WTC11 (cell line): ENCODE measurements around the gene PPAN. TPM values are rescaled to one million over a fixed set of nuclear protein-coding genes. Genes with fewer than 3 reads are reported as not detected.

ENCODE experiments used
- ATAC-seq: fragments of 200-7000 bp; cut with Tn5 transposase; 2 replicates; pipeline ENCODE4 v1.10.0; 2021; ENCODE audit warnings: mild to moderate bottlenecking, moderate library complexity
- CTCF ChIA-PET: fragments of 300-600 bp; sonication (Branson Sonifier 250); formaldehyde crosslinking; loops from one replicate; lab custom pipeline; 2021; ENCODE audit warnings: antibody characterized with exemption; lab: Charles Lee
- POLR2A ChIA-PET: fragments of 350-600 bp; sonication (Branson Sonifier 250); formaldehyde crosslinking; loops from one replicate; lab custom pipeline; 2021; ENCODE audit warnings: antibody characterized with exemption; lab: Charles Lee
- DNase-seq: peaks from one replicate; pipeline ENCODE4 v3.0.0; 2021; ENCODE audit warnings: low spot score
- H3K27ac Mint-ChIP-seq: 2 replicates; pipeline ENCODE4 v1.8.0; 2021; ENCODE audit warnings: mixed read lengths
- H3K27me3 Mint-ChIP-seq: 2 replicates; pipeline ENCODE4 v1.8.0; 2021; ENCODE audit warnings: low read depth, mild to moderate bottlenecking, moderate library complexity, mixed read lengths
- H3K36me3 Mint-ChIP-seq: 2 replicates; pipeline ENCODE4 v1.8.0; 2021; ENCODE audit warnings: mixed read lengths
- H3K4me1 Mint-ChIP-seq: 2 replicates; pipeline ENCODE4 v1.8.0; 2022; ENCODE audit warnings: mixed read lengths
- H3K4me3 Mint-ChIP-seq: 2 replicates; pipeline ENCODE4 v1.8.0; 2021; ENCODE audit warnings: mild to moderate bottlenecking, moderate library complexity, mixed read lengths
- H3K9me3 Mint-ChIP-seq: 2 replicates; pipeline ENCODE4 v1.8.0; 2021; ENCODE audit warnings: mixed read lengths
- CREB1 ChIP-seq: sonication (generic); formaldehyde crosslinking; IDR thresholded peaks from 2 replicates; pipeline ENCODE4 v1.8.0; 2023; ENCODE audit warnings: mild to moderate bottlenecking, missing genetic modification reagents
- CREM ChIP-seq: sonication (generic); formaldehyde crosslinking; IDR thresholded peaks from 2 replicates; pipeline ENCODE4 v1.8.1; 2022; ENCODE audit warnings: mild to moderate bottlenecking, missing genetic modification reagents, moderate library complexity
- ELF4 ChIP-seq: sonication (generic); formaldehyde crosslinking; IDR thresholded peaks from 2 replicates; pipeline ENCODE4 v1.8.1; 2022; ENCODE audit warnings: low read depth, mild to moderate bottlenecking, moderate library complexity, missing genetic modification reagents
- ESRRA ChIP-seq: sonication (generic); formaldehyde crosslinking; IDR thresholded peaks from 2 replicates; pipeline ENCODE4 v1.8.1; 2022; ENCODE audit warnings: mild to moderate bottlenecking, missing genetic modification reagents, borderline replicate concordance
- FOXK1 ChIP-seq: sonication (generic); formaldehyde crosslinking; IDR thresholded peaks from 2 replicates; pipeline ENCODE4 v1.8.0; 2022; ENCODE audit warnings: mild to moderate bottlenecking, moderate library complexity, missing genetic modification reagents
- FOXP1 ChIP-seq: sonication (generic); formaldehyde crosslinking; IDR thresholded peaks from 2 replicates; pipeline ENCODE4 v1.8.0; 2022; ENCODE audit warnings: missing genetic modification reagents, mild to moderate bottlenecking, moderate library complexity, borderline replicate concordance
- GRHL2 ChIP-seq: fragments of 250-450 bp; sonication (Bioruptor Pico); IDR thresholded peaks from 2 replicates; pipeline ENCODE4 v1.8.0; 2022; ENCODE audit warnings: mild to moderate bottlenecking, moderate library complexity; ENCODE audit not compliant: insufficient replicate concordance, severe bottlenecking
- GTF2I ChIP-seq: fragments of 250-450 bp; sonication (Bioruptor Pico); conservative IDR thresholded peaks from 2 replicates; pipeline ENCODE4 v1.4.0; 2021; ENCODE audit warnings: mild to moderate bottlenecking
- HMGA2 ChIP-seq: fragments of 250-450 bp; sonication (Bioruptor Pico); IDR thresholded peaks from 2 replicates; pipeline ENCODE4 v1.4.0; 2021; ENCODE audit warnings: mild to moderate bottlenecking, moderate library complexity
- JAZF1 ChIP-seq: fragments of 250-450 bp; sonication (Bioruptor Pico); IDR thresholded peaks from 2 replicates; pipeline ENCODE4 v1.9.0; 2021; ENCODE audit warnings: moderate library complexity, mild to moderate bottlenecking, inconsistent platforms
- MYBL2 ChIP-seq: sonication (generic); formaldehyde crosslinking; IDR thresholded peaks from 2 replicates; pipeline ENCODE4 v1.8.1; 2023; ENCODE audit warnings: mild to moderate bottlenecking, moderate library complexity, missing genetic modification reagents
- NR3C1 ChIP-seq: sonication (generic); formaldehyde crosslinking; conservative IDR thresholded peaks from 2 replicates; pipeline ENCODE4 v1.8.1; 2023; ENCODE audit warnings: low read depth, mild to moderate bottlenecking, missing genetic modification reagents
- RELA ChIP-seq: sonication (generic); formaldehyde crosslinking; IDR thresholded peaks from 2 replicates; pipeline ENCODE4 v1.8.1; 2022; ENCODE audit warnings: missing genetic modification reagents, mild to moderate bottlenecking, borderline replicate concordance
- SP1 ChIP-seq: sonication (generic); formaldehyde crosslinking; conservative IDR thresholded peaks from 2 replicates; pipeline ENCODE4 v1.8.1; 2022; ENCODE audit warnings: missing genetic modification reagents
- ZNF232 ChIP-seq: sonication (generic); formaldehyde crosslinking; IDR thresholded peaks from 2 replicates; pipeline ENCODE4 v1.8.0; 2022; ENCODE audit warnings: mild to moderate bottlenecking, missing genetic modification reagents
- ZNF263 ChIP-seq: sonication (generic); formaldehyde crosslinking; IDR thresholded peaks from 2 replicates; pipeline ENCODE4 v1.8.1; 2022; ENCODE audit warnings: low read depth, mild to moderate bottlenecking, moderate library complexity, missing genetic modification reagents
- total RNA-seq: library from RNA; stranded (reverse); gene quantifications from 3 replicates; pipeline ENCODE4 v1.2.3, GENCODE V29; 2021
- TF ChIP-seq, protein P1 (sequence below): fragments of 250-450 bp; sonication (Bioruptor Pico); IDR thresholded peaks from 2 replicates; pipeline ENCODE4 v1.8.0; 2021; ENCODE audit warnings: mild to moderate bottlenecking
- TF ChIP-seq, protein P2 (sequence below): sonication (generic); formaldehyde crosslinking; IDR thresholded peaks from 2 replicates; pipeline ENCODE4 v1.8.0; 2023; ENCODE audit warnings: missing genetic modification reagents
- TF ChIP-seq, protein P3 (sequence below): fragments of 250-450 bp; sonication (Bioruptor Pico); conservative IDR thresholded peaks from 2 replicates; pipeline ENCODE4 v1.9.0; 2021; ENCODE audit warnings: mild to moderate bottlenecking
- TF ChIP-seq, protein P4 (sequence below): sonication (generic); formaldehyde crosslinking; IDR thresholded peaks from 2 replicates; pipeline ENCODE4 v1.8.1; 2023; ENCODE audit warnings: mild to moderate bottlenecking, missing genetic modification reagents, moderate library complexity
- TF ChIP-seq, protein P5 (sequence below): sonication (generic); formaldehyde crosslinking; IDR thresholded peaks from 2 replicates; pipeline ENCODE4 v1.8.1; 2023; ENCODE audit warnings: mild to moderate bottlenecking, missing genetic modification reagents, moderate library complexity
- TF ChIP-seq, protein P6 (sequence below): fragments of 250-450 bp; sonication (Bioruptor Pico); IDR thresholded peaks from 2 replicates; pipeline ENCODE4 v1.9.0; 2021; ENCODE audit warnings: moderate library complexity, mild to moderate bottlenecking, inconsistent platforms, borderline replicate concordance
- TF ChIP-seq, protein P7 (sequence below): sonication (generic); formaldehyde crosslinking; IDR thresholded peaks from 2 replicates; pipeline ENCODE4 v1.8.1; 2023; ENCODE audit warnings: mild to moderate bottlenecking, missing genetic modification reagents

Gene PPAN
- total RNA-seq, 1 experiment from 2014 or later = 83.7 TPM

DNA sequence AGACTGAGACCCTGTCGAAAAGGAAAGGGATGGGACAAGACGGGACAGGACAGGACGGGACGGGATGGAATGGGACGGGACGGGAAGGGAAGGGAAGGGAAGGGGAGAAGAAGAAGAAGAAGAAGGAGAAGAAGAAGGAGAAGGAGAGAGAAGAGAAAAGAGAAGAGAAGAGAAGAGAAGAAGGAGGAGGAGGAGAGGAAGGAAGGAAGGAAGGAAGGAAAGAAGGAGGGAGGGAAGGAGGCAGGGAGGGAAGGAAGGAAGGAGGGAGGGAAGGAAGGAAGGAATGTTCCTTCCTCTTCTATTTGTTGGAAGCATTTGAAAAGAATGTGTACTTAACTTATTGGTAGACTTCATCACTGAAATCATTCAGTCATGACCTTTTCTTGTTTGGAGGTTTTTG is 29.6 kb upstream of the PPAN start:
- DNase-seq (no peak), ATAC-seq (no peak)
- Mint-ChIP-seq H3K36me3 (0 out of 2 replicates have a peak, but pooled peaks cover 2% of the 10 kb centered on the region), H3K9me3 (peaks cover 20% of the 10 kb centered on the region), H3K4me1 (peaks cover 3% of the 10 kb centered on the region), H3K27ac (no peak overlapping the region), H3K4me3 (no peak overlapping the region), H3K27me3 (peaks cover 48% of the 10 kb centered on the region)
- ChIA-PET CTCF (interaction anchor here (0.9 to 1.4 kb wide), 2 partner anchors 13 to 49 kb away, joined by 5 read pairs; no protein-coding TSS in a partner anchor), POLR2A (interaction anchor here (0.7 kb wide), 1 partner anchor 42 kb away, joined by 4 read pairs; no protein-coding TSS in a partner anchor)
- TF ChIP-seq FOXK1 (CRISPR knock-in tag) = no peak
- TF ChIP-seq ZNF263 = no peak
- TF ChIP-seq ESRRA = no peak
- TF ChIP-seq, protein P1, sequence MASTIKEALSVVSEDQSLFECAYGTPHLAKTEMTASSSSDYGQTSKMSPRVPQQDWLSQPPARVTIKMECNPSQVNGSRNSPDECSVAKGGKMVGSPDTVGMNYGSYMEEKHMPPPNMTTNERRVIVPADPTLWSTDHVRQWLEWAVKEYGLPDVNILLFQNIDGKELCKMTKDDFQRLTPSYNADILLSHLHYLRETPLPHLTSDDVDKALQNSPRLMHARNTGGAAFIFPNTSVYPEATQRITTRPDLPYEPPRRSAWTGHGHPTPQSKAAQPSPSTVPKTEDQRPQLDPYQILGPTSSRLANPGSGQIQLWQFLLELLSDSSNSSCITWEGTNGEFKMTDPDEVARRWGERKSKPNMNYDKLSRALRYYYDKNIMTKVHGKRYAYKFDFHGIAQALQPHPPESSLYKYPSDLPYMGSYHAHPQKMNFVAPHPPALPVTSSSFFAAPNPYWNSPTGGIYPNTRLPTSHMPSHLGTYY (CRISPR knock-in tag) = no peak
- TF ChIP-seq RELA = no peak
- TF ChIP-seq FOXP1 (CRISPR knock-in tag) = no peak

DNA sequence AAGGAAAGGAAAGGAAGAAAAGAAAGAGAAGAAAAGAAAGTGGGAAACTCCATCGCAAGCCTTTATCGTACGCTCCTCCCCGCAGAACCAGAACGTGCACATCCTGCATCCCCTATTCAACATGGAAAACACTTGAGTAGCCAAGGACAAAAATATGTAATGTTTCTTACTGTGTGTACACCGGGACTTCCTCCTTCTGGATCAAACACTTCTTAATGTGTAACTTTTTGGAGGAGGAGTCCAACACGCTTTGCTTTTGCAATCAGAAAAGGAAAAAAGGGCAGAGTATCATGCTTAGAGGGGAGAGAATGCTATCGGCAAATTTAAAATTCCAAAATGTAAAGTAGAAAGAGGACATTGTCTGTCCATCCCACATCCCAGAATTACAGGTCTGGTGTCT is 27.8 kb upstream of the PPAN start:
- Mint-ChIP-seq H3K4me1 (no peaks in the 10 kb centered on the region), H3K36me3 (no peaks in the 10 kb centered on the region), H3K9me3 (peaks cover 12% of the 10 kb centered on the region), H3K27ac (no peak overlapping the region), H3K4me3 (no peak overlapping the region), H3K27me3 (peaks cover 52% of the 10 kb centered on the region)
- no peak for ATAC-seq
- no peak for DNase-seq
- POLR2A ChIA-PET = no interaction called here
- TF ChIP-seq, protein P2, sequence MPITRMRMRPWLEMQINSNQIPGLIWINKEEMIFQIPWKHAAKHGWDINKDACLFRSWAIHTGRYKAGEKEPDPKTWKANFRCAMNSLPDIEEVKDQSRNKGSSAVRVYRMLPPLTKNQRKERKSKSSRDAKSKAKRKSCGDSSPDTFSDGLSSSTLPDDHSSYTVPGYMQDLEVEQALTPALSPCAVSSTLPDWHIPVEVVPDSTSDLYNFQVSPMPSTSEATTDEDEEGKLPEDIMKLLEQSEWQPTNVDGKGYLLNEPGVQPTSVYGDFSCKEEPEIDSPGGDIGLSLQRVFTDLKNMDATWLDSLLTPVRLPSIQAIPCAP (CRISPR knock-in tag) = no peak
- TF ChIP-seq MYBL2 (no peak), SP1 (no peak), ZNF263 (no peak), ZNF232 (no peak), HMGA2 (CRISPR knock-in tag) (no peak), CREB1 (CRISPR knock-in tag) (no peak), JAZF1 (CRISPR knock-in tag) (no peak), GRHL2 (CRISPR knock-in tag) (no peak), NR3C1 (CRISPR knock-in tag) (no peak)
- TF ChIP-seq, protein P3, sequence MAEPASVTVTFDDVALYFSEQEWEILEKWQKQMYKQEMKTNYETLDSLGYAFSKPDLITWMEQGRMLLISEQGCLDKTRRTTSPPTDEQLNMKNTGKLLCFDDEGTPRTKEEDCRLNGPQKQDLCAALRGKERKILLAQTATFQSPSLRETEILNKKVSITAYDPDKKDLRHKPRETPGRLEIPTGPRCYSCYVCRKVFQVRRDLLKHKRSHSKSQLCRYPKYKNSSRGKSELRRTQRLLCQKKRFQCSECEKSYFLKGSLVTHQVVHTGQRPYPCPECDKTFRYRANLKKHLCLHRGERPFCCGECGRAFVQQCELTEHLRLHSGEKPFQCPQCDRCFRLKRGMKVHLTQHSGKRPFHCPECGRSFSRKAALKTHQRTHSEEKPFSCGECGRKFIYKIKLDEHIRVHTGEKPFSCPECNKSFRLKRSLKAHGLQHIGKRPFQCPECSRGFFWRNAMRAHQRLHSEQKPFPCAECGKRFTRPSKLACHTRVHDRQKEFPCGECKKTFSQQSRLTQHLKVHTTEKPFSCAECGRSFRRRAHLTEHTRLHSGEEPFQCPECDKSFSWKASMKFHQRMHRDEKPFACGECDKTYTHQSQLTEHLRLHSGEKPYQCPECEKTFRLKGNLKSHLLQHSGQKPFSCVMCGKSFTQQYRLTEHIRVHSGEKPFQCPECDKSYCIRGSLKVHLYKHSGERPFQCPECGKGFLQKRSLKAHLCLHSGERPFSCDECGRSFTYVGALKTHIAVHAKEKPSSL = no peak
- TF ChIP-seq, protein P4, sequence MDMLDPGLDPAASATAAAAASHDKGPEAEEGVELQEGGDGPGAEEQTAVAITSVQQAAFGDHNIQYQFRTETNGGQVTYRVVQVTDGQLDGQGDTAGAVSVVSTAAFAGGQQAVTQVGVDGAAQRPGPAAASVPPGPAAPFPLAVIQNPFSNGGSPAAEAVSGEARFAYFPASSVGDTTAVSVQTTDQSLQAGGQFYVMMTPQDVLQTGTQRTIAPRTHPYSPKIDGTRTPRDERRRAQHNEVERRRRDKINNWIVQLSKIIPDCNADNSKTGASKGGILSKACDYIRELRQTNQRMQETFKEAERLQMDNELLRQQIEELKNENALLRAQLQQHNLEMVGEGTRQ (CRISPR knock-in tag) = no peak
- TF ChIP-seq, protein P5, sequence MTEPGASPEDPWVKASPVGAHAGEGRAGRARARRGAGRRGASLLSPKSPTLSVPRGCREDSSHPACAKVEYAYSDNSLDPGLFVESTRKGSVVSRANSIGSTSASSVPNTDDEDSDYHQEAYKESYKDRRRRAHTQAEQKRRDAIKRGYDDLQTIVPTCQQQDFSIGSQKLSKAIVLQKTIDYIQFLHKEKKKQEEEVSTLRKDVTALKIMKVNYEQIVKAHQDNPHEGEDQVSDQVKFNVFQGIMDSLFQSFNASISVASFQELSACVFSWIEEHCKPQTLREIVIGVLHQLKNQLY (CRISPR knock-in tag) = no peak
- TF ChIP-seq, all 79 proteins: peak for 0
- CTCF ChIA-PET = interaction anchor here (1.8 kb wide), 1 partner anchor 78 kb away, joined by 6 read pairs; no protein-coding TSS in a partner anchor

DNA sequence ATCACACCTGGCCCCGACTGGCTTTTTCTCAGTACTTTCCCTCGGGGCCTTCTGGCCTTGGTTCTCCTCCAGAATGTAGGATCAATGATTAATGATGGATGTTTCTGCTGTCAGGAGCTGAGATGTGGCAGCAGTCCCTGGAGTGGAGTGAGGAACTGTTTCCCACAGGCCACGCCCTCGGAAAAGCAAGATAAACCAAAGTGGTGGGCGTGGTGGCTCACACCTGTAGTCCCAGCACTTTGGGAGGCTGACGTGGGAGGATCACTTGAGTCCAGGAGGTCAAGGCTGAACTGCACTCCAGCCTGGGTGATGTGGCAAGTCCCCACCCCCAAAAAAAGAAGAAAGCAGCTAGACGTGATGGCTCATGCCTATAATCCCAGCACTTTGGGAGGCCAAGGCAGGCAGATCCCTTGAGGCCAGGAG is 27.1 kb upstream of the PPAN start:
- H3K4me1 Mint-ChIP-seq = no peaks in the 10 kb centered on the region
- ATAC-seq = no peak
- peaks cover 56% of the 10 kb centered on the region for H3K27me3 Mint-ChIP-seq
- H3K27ac Mint-ChIP-seq = no peak overlapping the region
- ChIA-PET POLR2A (no interaction called here), CTCF (interaction anchor here (1.8 kb wide), 1 partner anchor 79 kb away, joined by 6 read pairs; no protein-coding TSS in a partner anchor)
- DNase-seq = no peak
- H3K36me3 Mint-ChIP-seq = no peaks in the 10 kb centered on the region
- H3K4me3 Mint-ChIP-seq = no peak overlapping the region
- peaks cover 6% of the 10 kb centered on the region for H3K9me3 Mint-ChIP-seq
- TF ChIP-seq, protein P6, sequence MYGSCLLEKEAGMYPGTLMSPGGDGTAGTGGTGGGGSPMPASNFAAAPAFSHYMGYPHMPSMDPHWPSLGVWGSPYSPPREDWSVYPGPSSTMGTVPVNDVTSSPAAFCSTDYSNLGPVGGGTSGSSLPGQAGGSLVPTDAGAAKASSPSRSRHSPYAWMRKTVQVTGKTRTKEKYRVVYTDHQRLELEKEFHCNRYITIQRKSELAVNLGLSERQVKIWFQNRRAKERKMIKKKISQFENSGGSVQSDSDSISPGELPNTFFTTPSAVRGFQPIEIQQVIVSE (CRISPR knock-in tag) = no peak
- TF ChIP-seq, protein P7, sequence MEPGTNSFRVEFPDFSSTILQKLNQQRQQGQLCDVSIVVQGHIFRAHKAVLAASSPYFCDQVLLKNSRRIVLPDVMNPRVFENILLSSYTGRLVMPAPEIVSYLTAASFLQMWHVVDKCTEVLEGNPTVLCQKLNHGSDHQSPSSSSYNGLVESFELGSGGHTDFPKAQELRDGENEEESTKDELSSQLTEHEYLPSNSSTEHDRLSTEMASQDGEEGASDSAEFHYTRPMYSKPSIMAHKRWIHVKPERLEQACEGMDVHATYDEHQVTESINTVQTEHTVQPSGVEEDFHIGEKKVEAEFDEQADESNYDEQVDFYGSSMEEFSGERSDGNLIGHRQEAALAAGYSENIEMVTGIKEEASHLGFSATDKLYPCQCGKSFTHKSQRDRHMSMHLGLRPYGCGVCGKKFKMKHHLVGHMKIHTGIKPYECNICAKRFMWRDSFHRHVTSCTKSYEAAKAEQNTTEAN (CRISPR knock-in tag) = no peak
- TF ChIP-seq CREM (CRISPR knock-in tag) (no peak), ELF4 (CRISPR knock-in tag) (no peak), GTF2I (no peak)
